ENCODE results near the gene LACTBL1.

GRCh38 chr1:22925111-22925510, 47.6 kb downstream of the LACTBL1 start:
- no peak for TF ChIP-seq POLR2AphosphoS5 (IDR thresholded peaks at IDR 0.05)
- TF ChIP-seq POLR2A (IDR thresholded peaks at IDR 0.05) = no peak
